IMR-90 (cell line): Measurements from ENCODE around the gene STK32A. TPM values are rescaled to one million over a fixed set of nuclear protein-coding genes. Genes with fewer than 3 reads are reported as not detected.

Experiments used
- ATAC-seq: fragments of 200-7000 bp; cut with Tn5 transposase; 2 replicates; pipeline ENCODE4 v1.9.1; 2020; ENCODE audit warnings: low read depth, mild to moderate bottlenecking, moderate library complexity
- BruUV-seq: library from RNA; stranded (reverse); fragments of 400-500 nt; replicated peaks from 2 replicates; lab custom pipeline; 2021; lab: Mats Ljungman, UMichigan
- CTCF ChIA-PET: fragments of 300-600 bp; formaldehyde crosslinking; extraction: SDS; loops from one replicate; lab custom pipeline; 2021; ENCODE audit warnings: antibody characterized with exemption; lab: Yijun Ruan, JAX
- POLR2A ChIA-PET: fragments of 300-600 bp; sonication (Branson Sonifier 250); formaldehyde crosslinking; loops from one replicate; lab custom pipeline; 2022; ENCODE audit warnings: antibody characterized with exemption; ENCODE audit not compliant: unreplicated experiment; lab: Charles Lee
- DNase-seq: peaks from one replicate; pipeline ENCODE4 v3.0.0; 2013
- H2AFZ ChIP-seq: replicated peaks from 2 replicates; pipeline ENCODE3; 2013; ENCODE audit warnings: low read length, mild to moderate bottlenecking; ENCODE audit not compliant: poor library complexity
- H2AK5ac ChIP-seq: 2 replicates; pipeline ENCODE4 v1.6.1; 2013; ENCODE audit warnings: low read depth, low read length, inconsistent platforms
- H2AK9ac ChIP-seq: replicated peaks from 2 replicates; pipeline ENCODE3; 2013; ENCODE audit warnings: mild to moderate bottlenecking, low read depth, low read length, moderate library complexity; ENCODE audit not compliant: poor library complexity
- H2BK120ac ChIP-seq: 2 replicates; pipeline ENCODE4 v1.6.1; 2013; ENCODE audit warnings: low read depth, low read length, inconsistent platforms
- H2BK15ac ChIP-seq: 3 replicates; pipeline ENCODE4 v1.6.1; 2013; ENCODE audit warnings: low read depth, low read length, inconsistent platforms
- H2BK20ac ChIP-seq: 2 replicates; pipeline ENCODE4 v1.6.1; 2013; ENCODE audit warnings: low read depth, mild to moderate bottlenecking, inconsistent platforms, low read length, moderate library complexity
- H2BK5ac ChIP-seq: 2 replicates; pipeline ENCODE4 v1.6.1; 2013; ENCODE audit warnings: mild to moderate bottlenecking, low read depth, low read length, inconsistent platforms; ENCODE audit not compliant: poor library complexity, severe bottlenecking
- H3K14ac ChIP-seq: replicated peaks from 2 replicates; pipeline ENCODE4 v1.6.1; 2013; ENCODE audit warnings: low read depth, low read length, inconsistent platforms
- H3K18ac ChIP-seq: 2 replicates; pipeline ENCODE4 v1.6.1; 2013; ENCODE audit warnings: low read depth, low read length, control low read depth
- H3K23ac ChIP-seq: 2 replicates; pipeline ENCODE4 v1.6.1; 2013; ENCODE audit warnings: low read depth, low read length, inconsistent platforms
- H3K27ac ChIP-seq: 2 replicates; pipeline ENCODE4 v1.5.1; 2013; ENCODE audit warnings: mild to moderate bottlenecking, control low read depth, low read length; ENCODE audit not compliant: insufficient read depth
- H3K27me3 ChIP-seq: 2 replicates; pipeline ENCODE4 v1.6.1; 2013; ENCODE audit warnings: low read length; ENCODE audit not compliant: control insufficient read depth, insufficient read depth
- H3K36me3 ChIP-seq: 2 replicates; pipeline ENCODE4 v1.6.1; 2013; ENCODE audit warnings: low read length, mixed read lengths; ENCODE audit not compliant: control insufficient read depth, insufficient read depth
- H3K4ac ChIP-seq: 2 replicates; pipeline ENCODE4 v1.6.1; 2013; ENCODE audit warnings: low read depth, low read length, inconsistent platforms
- H3K4me1 ChIP-seq: 2 replicates; pipeline ENCODE4 v1.6.1; 2013; ENCODE audit warnings: low read length, mixed read lengths; ENCODE audit not compliant: control insufficient read depth, insufficient read depth
- H3K4me2 ChIP-seq: 2 replicates; pipeline ENCODE4 v1.6.1; 2013; ENCODE audit warnings: low read depth, mild to moderate bottlenecking, control low read depth, low read length, moderate library complexity
- H3K4me3 ChIP-seq: 2 replicates; pipeline ENCODE4 v1.5.1; 2013; ENCODE audit warnings: low read depth, mild to moderate bottlenecking, control low read depth, low read length, moderate library complexity; ENCODE audit not compliant: insufficient read depth
- H3K56ac ChIP-seq: 2 replicates; pipeline ENCODE4 v1.6.1; 2013; ENCODE audit warnings: low read length, inconsistent platforms; ENCODE audit not compliant: insufficient read depth; ENCODE audit errors: extremely low read depth
- H3K79me1 ChIP-seq, 2 experiments: 2 replicates each; pipeline ENCODE4 v1.6.1; 2013; ENCODE audit warnings: low read length in 2 of 2, inconsistent platforms in 1 of 2, low read depth in 1 of 2
- H3K9ac ChIP-seq: 2 replicates; pipeline ENCODE4 v1.6.1; 2013; ENCODE audit warnings: low read depth, low read length, control low read depth
- H3K9me1 ChIP-seq: 2 replicates; pipeline ENCODE4 v1.6.1; 2013; ENCODE audit warnings: low read length, inconsistent platforms; ENCODE audit not compliant: insufficient read depth
- H3K9me3 ChIP-seq: 2 replicates; pipeline ENCODE4 v1.6.1; 2013; ENCODE audit warnings: low read length; ENCODE audit not compliant: control insufficient read depth, insufficient read depth
- H4K20me1 ChIP-seq: 2 replicates; pipeline ENCODE4 v1.6.1; 2013; ENCODE audit warnings: low read length, inconsistent platforms; ENCODE audit not compliant: insufficient read depth
- H4K5ac ChIP-seq: 2 replicates; pipeline ENCODE4 v1.6.1; 2013; ENCODE audit warnings: mild to moderate bottlenecking, low read depth, low read length, control low read depth
- H4K8ac ChIP-seq, 2 experiments: 2 replicates each; pipeline ENCODE4 v1.6.1; 2013; ENCODE audit warnings: low read depth in 2 of 2, low read length in 2 of 2, control low read depth in 1 of 2, inconsistent platforms in 1 of 2
- H4K91ac ChIP-seq: 2 replicates; pipeline ENCODE4 v1.6.1; 2013; ENCODE audit warnings: low read depth, low read length, inconsistent platforms; ENCODE audit not compliant: insufficient read depth
- BHLHE40 ChIP-seq: fragments of 150-350 bp; IDR thresholded peaks from 2 replicates; pipeline ENCODE4 v1.6.1; 2016; ENCODE audit warnings: mild to moderate bottlenecking, low read depth, low read length
- CTCF ChIP-seq: conservative IDR thresholded peaks from 2 replicates; pipeline ENCODE4 v1.5.1; 2012; ENCODE audit warnings: mild to moderate bottlenecking, low read depth, low read length, improper control_type of control experiment
- ELK1 ChIP-seq: fragments of 150-350 bp; IDR thresholded peaks from 2 replicates; pipeline ENCODE4 v1.6.1; 2016; ENCODE audit warnings: low read depth, mild to moderate bottlenecking, low read length, moderate library complexity, borderline replicate concordance
- FOS ChIP-seq: fragments of 150-350 bp; IDR thresholded peaks from 2 replicates; pipeline ENCODE4 v1.6.1; 2016; ENCODE audit warnings: low read depth, low read length
- MXI1 ChIP-seq: IDR thresholded peaks from 2 replicates; pipeline ENCODE4 v1.6.1; 2012; ENCODE audit warnings: low read depth, mild to moderate bottlenecking, low read length, moderate library complexity, borderline replicate concordance
- NFE2L2 ChIP-seq: fragments of 150-350 bp; IDR thresholded peaks from 2 replicates; pipeline ENCODE4 v1.6.1; 2016; ENCODE audit warnings: low read depth, mild to moderate bottlenecking, low read length
- POLR2A ChIP-seq: IDR thresholded peaks from 2 replicates; pipeline ENCODE4 v1.6.1; 2012; ENCODE audit warnings: mild to moderate bottlenecking, low read depth, low read length
- RAD21 ChIP-seq: IDR thresholded peaks from 2 replicates; pipeline ENCODE4 v1.6.1; 2012; ENCODE audit warnings: low read length, improper control_type of control experiment
- RCOR1 ChIP-seq: IDR thresholded peaks from 2 replicates; pipeline ENCODE4 v1.6.1; 2012; ENCODE audit warnings: mild to moderate bottlenecking, low read length, improper control_type of control experiment; ENCODE audit not compliant: insufficient replicate concordance
- RFX5 ChIP-seq: IDR thresholded peaks from 2 replicates; pipeline ENCODE4 v1.8.0; 2012; ENCODE audit warnings: low read depth, mild to moderate bottlenecking, low read length, moderate library complexity
- USF2 ChIP-seq: fragments of 150-350 bp; IDR thresholded peaks from 2 replicates; pipeline ENCODE4 v1.6.1; 2017; ENCODE audit warnings: mild to moderate bottlenecking, antibody characterized with exemption, low read length, low read depth
- WGBS, 2 experiments: methylation state at CpG; one replicate each; pipeline versions ENCODE4 v1.1.5 to v1.1.7; 2013; ENCODE audit warnings: missing lambda C conversion rate in 2 of 2; ENCODE audit not compliant: insufficient read length in 1 of 2; ENCODE audit errors: extremely low coverage in 2 of 2; 5-methylcytosine and 5-hydroxymethylcytosine counted together
- dilution Hi-C: fragments of 300-500 bp; cut with HindIII; formaldehyde crosslinking; loops from one replicate; pipeline ENCODE4 v1.14.3; 2018; ENCODE audit warnings: low sequenced_read_pairs; ENCODE audit not compliant: unreplicated experiment
- in situ Hi-C: fragments of 300-500 bp; cut with MboI; formaldehyde crosslinking; loops from 3 replicates; pipeline ENCODE4 v1.14.3; 2019; ENCODE audit warnings: low sequenced_read_pairs, inconsistent platforms, mixed read lengths
- intact Hi-C: fragments of 100-400 bp; cut with micrococcal nuclease; formaldehyde crosslinking; loops from 2 replicates; pipeline ENCODE4 v1.10.0; 2022
- polyA plus RNA-seq, 3 experiments: library from polyadenylated mRNA; depleted of rRNA; stranded (reverse); fragments of >200 nt; gene quantifications; 2 replicates each; pipeline ENCODE4 v1.2.3, GENCODE V29; 2012; ENCODE audit warnings: low replicate concordance in 1 of 3
- total RNA-seq: library from RNA; depleted of rRNA; stranded (reverse); fragments of >200 nt; gene quantifications from 2 replicates; pipeline ENCODE4 v1.2.3, GENCODE V29; 2012

Gene STK32A
- total and polyA plus RNA-seq, 2 of the 4 experiments (the other 2 are of a cell fraction), result 0.12 to 0.18 TPM

- CTCF ChIA-PET, result no interaction called here
- no peaks in the 10 kb centered on the region for H3K79me1 ChIP-seq
Observed at GRCh38 chr5:147327905-147328304, 93.1 kb downstream of the STK32A start.

More at GRCh38 chr5:147327905-147328304, 93.1 kb downstream of the STK32A start:
- Histone ChIP-seq H4K5ac (no peak overlapping the region), H2AK5ac (no peak overlapping the region), H3K27me3 (peaks cover 11% of the 10 kb centered on the region), H3K9me3 (no peaks in the 10 kb centered on the region), H3K9ac (no peak overlapping the region), H2AK9ac (no peak overlapping the region), H4K20me1 (no peaks in the 10 kb centered on the region), H2AFZ (no peak overlapping the region), H3K9me1 (no peaks in the 10 kb centered on the region), H2BK120ac (no peak overlapping the region), H3K36me3 (no peaks in the 10 kb centered on the region), H2BK20ac (no peak overlapping the region), H4K8ac (no peak overlapping the region), H3K18ac (no peak overlapping the region), H3K27ac (no peak overlapping the region), H2BK5ac (no peak overlapping the region), H3K56ac (no peak overlapping the region), H4K91ac (no peak overlapping the region), H3K4me3 (no peak overlapping the region), H3K4ac (no peak overlapping the region), H3K4me2 (no peak overlapping the region), H3K4me1 (no peaks in the 10 kb centered on the region), H2BK15ac (no peak overlapping the region), H3K23ac (no peak overlapping the region), H3K14ac (no peak overlapping the region)
- 55% methylated on average over 2 of the region's 2 CpGs; no CpG with 5 or more reads in 1 of the 2 experiments for WGBS, 2 experiments
- POLR2A ChIA-PET, result no interaction called here
- in situ Hi-C loops (no loop called here), intact Hi-C loops (no loop called here), dilution Hi-C loops (no loop called here)
- DNase-seq, result no peak
- no TSS peak for BruUV-seq
- TF ChIP-seq POLR2A (no peak), RFX5 (no peak), NFE2L2 (no peak), FOS (no peak), RCOR1 (no peak), MXI1 (no peak), USF2 (no peak), BHLHE40 (no peak), CTCF (no peak), ELK1 (no peak), RAD21 (no peak)
- no peak for ATAC-seq
